ENCODE data around the gene C5orf58.

DNA sequence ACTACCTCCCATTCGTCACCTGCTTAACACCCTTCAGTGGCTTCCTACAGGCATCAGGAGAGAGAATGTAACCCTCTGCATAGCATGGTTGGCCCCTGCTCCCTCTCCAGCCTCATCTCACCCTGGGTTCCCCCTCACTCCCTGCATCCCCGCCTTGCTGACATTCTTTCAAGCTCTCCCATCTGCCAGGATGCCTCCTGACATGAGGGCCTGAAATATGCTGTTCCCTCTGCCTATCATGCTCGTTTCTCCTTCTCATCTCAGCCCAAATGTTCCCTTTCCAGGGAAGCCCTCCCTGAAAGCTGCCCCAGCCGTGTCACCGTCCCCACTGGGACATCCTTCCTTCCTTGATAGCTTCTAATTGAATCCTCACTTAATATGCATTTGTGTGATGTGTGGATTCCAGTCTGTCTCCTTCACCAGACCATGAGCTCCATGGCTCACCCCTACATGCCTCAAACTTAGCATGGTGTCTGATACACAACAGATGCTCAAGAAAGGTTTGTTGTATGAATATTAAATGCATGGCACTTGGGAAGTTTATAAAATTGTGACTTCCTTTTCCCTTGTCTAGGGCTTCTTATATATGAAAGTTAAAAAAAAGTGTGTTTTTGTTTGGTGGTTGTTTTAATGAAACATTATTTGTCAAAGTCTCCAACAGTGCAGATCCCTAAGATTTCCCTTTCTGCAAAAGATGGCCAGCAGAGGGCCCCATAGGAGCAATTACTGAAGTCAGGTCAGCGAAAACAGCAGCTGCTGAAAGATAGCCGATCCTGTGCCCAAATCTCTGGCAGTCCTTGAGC lies 7.3 kb upstream of the C5orf58 start:
- TF ChIP-seq POLR2A (IDR thresholded peaks at IDR 0.05) (no peak), EP300 (IDR thresholded peaks at IDR 0.05) (no peak)
- TF ChIP-seq, protein P1, sequence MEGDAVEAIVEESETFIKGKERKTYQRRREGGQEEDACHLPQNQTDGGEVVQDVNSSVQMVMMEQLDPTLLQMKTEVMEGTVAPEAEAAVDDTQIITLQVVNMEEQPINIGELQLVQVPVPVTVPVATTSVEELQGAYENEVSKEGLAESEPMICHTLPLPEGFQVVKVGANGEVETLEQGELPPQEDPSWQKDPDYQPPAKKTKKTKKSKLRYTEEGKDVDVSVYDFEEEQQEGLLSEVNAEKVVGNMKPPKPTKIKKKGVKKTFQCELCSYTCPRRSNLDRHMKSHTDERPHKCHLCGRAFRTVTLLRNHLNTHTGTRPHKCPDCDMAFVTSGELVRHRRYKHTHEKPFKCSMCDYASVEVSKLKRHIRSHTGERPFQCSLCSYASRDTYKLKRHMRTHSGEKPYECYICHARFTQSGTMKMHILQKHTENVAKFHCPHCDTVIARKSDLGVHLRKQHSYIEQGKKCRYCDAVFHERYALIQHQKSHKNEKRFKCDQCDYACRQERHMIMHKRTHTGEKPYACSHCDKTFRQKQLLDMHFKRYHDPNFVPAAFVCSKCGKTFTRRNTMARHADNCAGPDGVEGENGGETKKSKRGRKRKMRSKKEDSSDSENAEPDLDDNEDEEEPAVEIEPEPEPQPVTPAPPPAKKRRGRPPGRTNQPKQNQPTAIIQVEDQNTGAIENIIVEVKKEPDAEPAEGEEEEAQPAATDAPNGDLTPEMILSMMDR (IDR thresholded peaks at IDR 0.05): peak; percentile 34 to 73 (median 63)
